HepG2 (cell line): Measurements from ENCODE around the gene SLC5A5. TPM values are rescaled to one million over a fixed set of nuclear protein-coding genes. Genes with fewer than 3 reads are reported as not detected.
A peak's percentile ranks its signal among the peaks of the same experiment; 100 is the strongest.

Experiments
- ARID3A ChIP-seq: IDR thresholded peaks from 2 replicates; pipeline ENCODE4 v1.6.1; 2012; ENCODE audit warnings: low read depth, low read length, improper control_type of control experiment
- GMEB2 ChIP-seq: IDR thresholded peaks from 2 replicates; pipeline ENCODE4 v1.6.1; 2016; ENCODE audit warnings: missing biosample characterization, missing genetic modification reagents, low read depth
- KLF9 ChIP-seq: IDR thresholded peaks from 2 replicates; pipeline ENCODE4 v1.6.1; 2016; ENCODE audit warnings: low read depth
- MAFF ChIP-seq: IDR thresholded peaks from 2 replicates; pipeline ENCODE4 v1.6.1; 2011; ENCODE audit warnings: low read depth, low read length, improper control_type of control experiment
- MYNN ChIP-seq: sonication (generic); formaldehyde crosslinking; IDR thresholded peaks from 2 replicates; pipeline ENCODE4 v1.4.0; 2020; ENCODE audit warnings: mild to moderate bottlenecking, low read depth, missing genetic modification reagents
- NR1H2 ChIP-seq: sonication (generic); formaldehyde crosslinking; IDR thresholded peaks from 2 replicates; pipeline ENCODE4 v1.8.1; 2022; ENCODE audit warnings: low read depth, missing genetic modification reagents, borderline replicate concordance
- NRL ChIP-seq: sonication (generic); formaldehyde crosslinking; IDR thresholded peaks from 2 replicates; pipeline ENCODE4 v1.5.0; 2020; ENCODE audit warnings: missing genetic modification reagents, mild to moderate bottlenecking, moderate library complexity, borderline replicate concordance
- THRA ChIP-seq: sonication (generic); formaldehyde crosslinking; IDR thresholded peaks from 2 replicates; pipeline ENCODE4 v1.4.0; 2020; ENCODE audit warnings: missing genetic modification reagents, borderline replicate concordance
- ZMYM4 ChIP-seq: sonication (generic); formaldehyde crosslinking; IDR thresholded peaks from 2 replicates; pipeline ENCODE4 v1.8.1; 2023; ENCODE audit warnings: mild to moderate bottlenecking, missing genetic modification reagents
- ZNF263 ChIP-seq: sonication (generic); formaldehyde crosslinking; IDR thresholded peaks from 2 replicates; pipeline ENCODE4 v1.4.0; 2020; ENCODE audit warnings: missing genetic modification reagents
- ZNF549 ChIP-seq: sonication (generic); formaldehyde crosslinking; IDR thresholded peaks from 2 replicates; pipeline ENCODE4 v1.5.0; 2020; ENCODE audit warnings: missing genetic modification reagents
- ZNF777 ChIP-seq: sonication (generic); formaldehyde crosslinking; IDR thresholded peaks from 2 replicates; pipeline ENCODE4 v1.4.0; 2020; ENCODE audit warnings: missing genetic modification reagents
- ZNF850 ChIP-seq: sonication (generic); formaldehyde crosslinking; conservative IDR thresholded peaks from 2 replicates; pipeline ENCODE4 v1.9.0; 2021; ENCODE audit warnings: mild to moderate bottlenecking, missing genetic modification reagents
- polyA plus RNA-seq, 8 experiments: library from polyadenylated mRNA; depleted of rRNA in 3 of 8; stranded (reverse) in 7 of 8; unstranded in 1 of 8; fragments of >200 nt; fragmentation: Illumina TruSeq in 4 of 8; extraction: Trizol in 4 of 8; gene quantifications; 2 replicates each; pipeline versions ENCODE4 v1.2.1 to v1.2.3, GENCODE V29; 2011 to 2016; ENCODE audit warnings: low read depth in 4 of 8, missing spikeins in 1 of 8, mixed read lengths in 1 of 8; ENCODE audit not compliant: insufficient read depth in 1 of 8
- total RNA-seq, 5 experiments: library from RNA; depleted of rRNA; stranded (reverse); fragments of >200 nt; fragmentation: Illumina TruSeq; extraction: Trizol; gene quantifications; 2 replicates each; pipeline ENCODE4 v1.2.3, GENCODE V29; 2016; ENCODE audit warnings: low read depth in 1 of 5
- TF ChIP-seq, protein P1 (sequence below): sonication (generic); formaldehyde crosslinking; IDR thresholded peaks from 2 replicates; pipeline ENCODE4 v1.5.1; 2020; ENCODE audit warnings: missing genetic modification reagents, mild to moderate bottlenecking, borderline replicate concordance

Gene SLC5A5
- total and polyA plus RNA-seq, 2 of the 13 experiments (the other 11 are each of a cell fraction or from before 2014, with no cell fraction given): not detected

GRCh38 chr19:17847538-17848366, 24.0 kb upstream of the SLC5A5 start, which contains the start of gene JAK3 (continued):
- TF ChIP-seq, protein P1, sequence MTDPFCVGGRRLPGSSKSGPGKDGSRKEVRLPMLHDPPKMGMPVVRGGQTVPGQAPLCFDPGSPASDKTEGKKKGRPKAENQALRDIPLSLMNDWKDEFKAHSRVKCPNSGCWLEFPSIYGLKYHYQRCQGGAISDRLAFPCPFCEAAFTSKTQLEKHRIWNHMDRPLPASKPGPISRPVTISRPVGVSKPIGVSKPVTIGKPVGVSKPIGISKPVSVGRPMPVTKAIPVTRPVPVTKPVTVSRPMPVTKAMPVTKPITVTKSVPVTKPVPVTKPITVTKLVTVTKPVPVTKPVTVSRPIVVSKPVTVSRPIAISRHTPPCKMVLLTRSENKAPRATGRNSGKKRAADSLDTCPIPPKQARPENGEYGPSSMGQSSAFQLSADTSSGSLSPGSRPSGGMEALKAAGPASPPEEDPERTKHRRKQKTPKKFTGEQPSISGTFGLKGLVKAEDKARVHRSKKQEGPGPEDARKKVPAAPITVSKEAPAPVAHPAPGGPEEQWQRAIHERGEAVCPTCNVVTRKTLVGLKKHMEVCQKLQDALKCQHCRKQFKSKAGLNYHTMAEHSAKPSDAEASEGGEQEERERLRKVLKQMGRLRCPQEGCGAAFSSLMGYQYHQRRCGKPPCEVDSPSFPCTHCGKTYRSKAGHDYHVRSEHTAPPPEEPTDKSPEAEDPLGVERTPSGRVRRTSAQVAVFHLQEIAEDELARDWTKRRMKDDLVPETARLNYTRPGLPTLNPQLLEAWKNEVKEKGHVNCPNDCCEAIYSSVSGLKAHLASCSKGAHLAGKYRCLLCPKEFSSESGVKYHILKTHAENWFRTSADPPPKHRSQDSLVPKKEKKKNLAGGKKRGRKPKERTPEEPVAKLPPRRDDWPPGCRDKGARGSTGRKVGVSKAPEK (CRISPR knock-in tag): no peak
- no peak for TF ChIP-seq ZNF263
- TF ChIP-seq MYNN: no peak
- no peak for TF ChIP-seq ARID3A
- no peak for TF ChIP-seq ZNF850 (CRISPR knock-in tag)
- no peak; the same call in 1 of the 2 replicates for TF ChIP-seq NR1H2 (CRISPR knock-in tag)
- 0 out of 2 replicates have a peak, but pooled peaks have one; percentile 22 for TF ChIP-seq THRA (CRISPR knock-in tag)
- no peak for TF ChIP-seq KLF9 (CRISPR knock-in tag)
- no peak for TF ChIP-seq ZNF549 (CRISPR knock-in tag)
- TF ChIP-seq GMEB2 (CRISPR knock-in tag): no peak
- no peak for TF ChIP-seq MAFF
- TF ChIP-seq ZNF777: 0 out of 2 replicates have a peak, but pooled peaks have one; percentile 28
- TF ChIP-seq ZMYM4 (CRISPR knock-in tag): peak; percentile 29; the same call in 1 of the 2 replicates
- no peak for TF ChIP-seq NRL (CRISPR knock-in tag)
